Right atrium auricular region (tissue), 2 donors: ENCODE data around the gene GCFC2. TPM values are rescaled to one million over a fixed set of nuclear protein-coding genes. Genes with fewer than 3 reads are reported as not detected.
"Not testable (repeated sequence)": the region's sequence is repeated elsewhere in the genome, so short reads cannot be mapped to it uniquely, and the experiment has no call there.

Source experiments
- DNase-seq: peaks from one replicate; pipeline ENCODE4 v3.0.0-alpha.2; 2019; ENCODE audit warnings: low spot score
- H3K27ac ChIP-seq, 2 donors: fragments of 200-600 bp; sonication (generic); 1 replicate in 1 of 2; 2 replicates in 1 of 2; pipeline ENCODE4 v1.5.1; 2016 to 2019
- H3K27me3 ChIP-seq, 2 donors: fragments of 200-600 bp; sonication (generic); one replicate each; pipeline versions ENCODE4 v1.5.1 to v1.6.0; 2017 to 2019
- H3K36me3 ChIP-seq: fragments of 200-600 bp; sonication (generic); one replicate; pipeline ENCODE4 v1.5.1; 2016
- H3K4me1 ChIP-seq, 2 donors: fragments of 200-600 bp; sonication (generic); one replicate each; pipeline versions ENCODE4 v1.5.1 to v1.6.0; 2017 to 2019
- H3K4me3 ChIP-seq, 2 donors: fragments of 200-600 bp; sonication (generic); 1 replicate in 1 of 2; 2 replicates in 1 of 2; pipeline ENCODE4 v1.5.1; 2017 to 2019; ENCODE audit warnings: mild to moderate bottlenecking in 1 of 2, moderate library complexity in 1 of 2
- H3K9me3 ChIP-seq, 2 donors: fragments of 200-600 bp; sonication (generic); one replicate each; pipeline ENCODE4 v1.5.1; 2019
- total RNA-seq, 2 donors: library from RNA; depleted of rRNA; stranded (reverse); fragments of >200 nt; gene quantifications; one replicate each; pipeline ENCODE4 v1.1.0, GENCODE V29; 2016
- TF ChIP-seq, protein P1 (sequence below), 2 donors: fragments of 200-600 bp; sonication (generic); IDR thresholded peaks; one replicate each; pipeline ENCODE4 v1.5.1; 2019; ENCODE audit warnings: antibody characterized with exemption in 2 of 2

The GCFC2 gene
- total RNA-seq, 2 donors from 2014 or later, result 12.7 to 13.1 TPM

DNA sequence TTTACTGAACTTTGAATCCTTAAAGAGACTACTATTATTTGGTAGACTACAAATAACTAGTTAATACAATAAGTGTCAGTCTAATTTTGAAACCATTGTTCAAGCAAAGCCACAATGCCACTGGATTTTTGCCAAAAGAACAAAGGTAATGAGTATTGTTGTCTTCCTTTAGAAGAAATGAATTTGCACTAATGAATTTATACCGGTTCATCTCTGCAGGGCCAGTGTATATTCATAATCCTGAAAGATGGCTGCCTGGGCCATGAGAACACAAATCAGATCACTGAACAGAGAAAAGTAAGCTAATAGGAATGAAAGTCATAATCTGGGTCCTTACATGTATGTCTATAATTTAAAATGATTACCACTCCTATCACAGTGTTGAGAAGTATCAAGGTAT is 31.2 kb downstream of the GCFC2 start:
- H3K4me3 ChIP-seq, result no peak overlapping the region
- TF ChIP-seq, protein P1, sequence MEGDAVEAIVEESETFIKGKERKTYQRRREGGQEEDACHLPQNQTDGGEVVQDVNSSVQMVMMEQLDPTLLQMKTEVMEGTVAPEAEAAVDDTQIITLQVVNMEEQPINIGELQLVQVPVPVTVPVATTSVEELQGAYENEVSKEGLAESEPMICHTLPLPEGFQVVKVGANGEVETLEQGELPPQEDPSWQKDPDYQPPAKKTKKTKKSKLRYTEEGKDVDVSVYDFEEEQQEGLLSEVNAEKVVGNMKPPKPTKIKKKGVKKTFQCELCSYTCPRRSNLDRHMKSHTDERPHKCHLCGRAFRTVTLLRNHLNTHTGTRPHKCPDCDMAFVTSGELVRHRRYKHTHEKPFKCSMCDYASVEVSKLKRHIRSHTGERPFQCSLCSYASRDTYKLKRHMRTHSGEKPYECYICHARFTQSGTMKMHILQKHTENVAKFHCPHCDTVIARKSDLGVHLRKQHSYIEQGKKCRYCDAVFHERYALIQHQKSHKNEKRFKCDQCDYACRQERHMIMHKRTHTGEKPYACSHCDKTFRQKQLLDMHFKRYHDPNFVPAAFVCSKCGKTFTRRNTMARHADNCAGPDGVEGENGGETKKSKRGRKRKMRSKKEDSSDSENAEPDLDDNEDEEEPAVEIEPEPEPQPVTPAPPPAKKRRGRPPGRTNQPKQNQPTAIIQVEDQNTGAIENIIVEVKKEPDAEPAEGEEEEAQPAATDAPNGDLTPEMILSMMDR (IDR thresholded peaks at IDR 0.05), result no peak
- no peak overlapping the region for H3K27ac ChIP-seq
- H3K36me3 ChIP-seq, result peaks cover 32% of the 10 kb centered on the region
- no peaks in the 10 kb centered on the region for H3K4me1 ChIP-seq
- no peaks in the 10 kb centered on the region for H3K27me3 ChIP-seq
- H3K9me3 ChIP-seq, result no peaks in the 10 kb centered on the region
- DNase-seq, result no peak

GRCh38 chr2:75676464-75676863 is 34.3 kb downstream of the GCFC2 start:
- TF ChIP-seq, protein P1 (IDR thresholded peaks at IDR 0.05), result no peak
- Histone ChIP-seq H3K27me3 (no peaks in the 10 kb centered on the region), H3K36me3 (peaks cover 29% of the 10 kb centered on the region), H3K4me3 (no peak overlapping the region), H3K4me1 (no peaks in the 10 kb centered on the region), H3K27ac (no peak overlapping the region), H3K9me3 (no peaks in the 10 kb centered on the region)
- no peak for DNase-seq

GRCh38 chr2:75675908-75676307 is 34.8 kb downstream of the GCFC2 start:
- Histone ChIP-seq H3K4me1 (no peaks in the 10 kb centered on the region), H3K36me3 (peaks cover 28% of the 10 kb centered on the region), H3K27ac (no peak overlapping the region), H3K27me3 (no peaks in the 10 kb centered on the region), H3K4me3 (no peak overlapping the region), H3K9me3 (no peaks in the 10 kb centered on the region)
- DNase-seq, result no peak
- TF ChIP-seq, protein P1 (IDR thresholded peaks at IDR 0.05), result no peak

GRCh38 chr2:75675423-75675822 is 35.3 kb downstream of the GCFC2 start:
- not testable (repeated sequence) for H3K27me3 ChIP-seq, H3K27ac ChIP-seq, DNase-seq, H3K4me1 ChIP-seq, H3K9me3 ChIP-seq, H3K4me3 ChIP-seq
- H3K36me3 ChIP-seq, result peaks cover 28% of the 10 kb centered on the region

GRCh38 chr2:75667884-75668283 is 42.8 kb downstream of the GCFC2 start:
- H3K4me3 ChIP-seq, result no peak overlapping the region
- no peak overlapping the region for H3K27ac ChIP-seq
- DNase-seq, result no peak
- peaks cover 30% of the 10 kb centered on the region for H3K36me3 ChIP-seq
- H3K9me3 ChIP-seq, result no peaks in the 10 kb centered on the region
- H3K27me3 ChIP-seq, result no peaks in the 10 kb centered on the region
- TF ChIP-seq, protein P1 (IDR thresholded peaks at IDR 0.05), result no peak
- no peaks in the 10 kb centered on the region for H3K4me1 ChIP-seq

GRCh38 chr2:75666911-75667310 is 43.8 kb downstream of the GCFC2 start:
- H3K36me3 ChIP-seq, result peaks cover 36% of the 10 kb centered on the region
- no peaks in the 10 kb centered on the region for H3K9me3 ChIP-seq
- no peak overlapping the region for H3K27ac ChIP-seq

More at GRCh38 chr2:75666911-75667310, 43.8 kb downstream of the GCFC2 start:
- TF ChIP-seq, protein P1 (IDR thresholded peaks at IDR 0.05), result no peak
- Histone ChIP-seq H3K4me3 (no peak overlapping the region), H3K4me1 (no peaks in the 10 kb centered on the region), H3K27me3 (no peaks in the 10 kb centered on the region)
- no peak for DNase-seq
